ACC112 (cell line): ENCODE measurements around the gene DMTF1.

Experiments used
- H2AFZ ChIP-seq: fragments of 200-600 bp; sonication (generic); one replicate; pipeline ENCODE4 v1.6.0; 2017; ENCODE audit warnings: antibody characterized with exemption, low read length; ENCODE audit not compliant: unreplicated experiment
- H3K27ac ChIP-seq: fragments of 200-600 bp; sonication (generic); 2 replicates; pipeline ENCODE4 v1.5.1; 2014; ENCODE audit warnings: low read depth, mild to moderate bottlenecking, antibody characterized with exemption, low read length, moderate library complexity
- H3K27me3 ChIP-seq: fragments of 200-600 bp; sonication (generic); 2 replicates; pipeline ENCODE4 v1.6.1; 2014; ENCODE audit warnings: mild to moderate bottlenecking, antibody characterized with exemption, low read length, moderate library complexity, mixed read lengths; ENCODE audit not compliant: insufficient read depth
- H3K36me3 ChIP-seq: fragments of 200-600 bp; sonication (generic); 2 replicates; pipeline ENCODE4 v1.6.1; 2016; ENCODE audit warnings: mild to moderate bottlenecking, antibody characterized with exemption, low read length, moderate library complexity, mixed read lengths; ENCODE audit not compliant: insufficient read depth
- H3K4me1 ChIP-seq: fragments of 200-600 bp; sonication (generic); one replicate; pipeline ENCODE4 v1.6.1; 2016; ENCODE audit warnings: low read length, mixed read lengths; ENCODE audit not compliant: insufficient read depth, unreplicated experiment, control insufficient read depth
- H3K4me3 ChIP-seq: fragments of 200-600 bp; sonication (generic); 2 replicates; pipeline ENCODE4 v1.5.1; 2014; ENCODE audit warnings: mild to moderate bottlenecking, low read depth, low read length
- H3K79me2 ChIP-seq: fragments of 200-600 bp; sonication (generic); one replicate; pipeline ENCODE4 v1.6.0; 2016; ENCODE audit warnings: low read length; ENCODE audit not compliant: control insufficient read depth, unreplicated experiment, insufficient read depth

DMTF1 gene

GRCh38 chr7:87144173-87144657, 8.0 kb upstream of the DMTF1 start:
- Histone ChIP-seq H3K4me1 (no peaks in the 10 kb centered on the region), H3K4me3 (no peak overlapping the region), H3K27ac (no peak overlapping the region), H3K36me3 (no peaks in the 10 kb centered on the region), H3K79me2 (no peaks in the 10 kb centered on the region), H2AFZ (no peak overlapping the region), H3K27me3 (no peaks in the 10 kb centered on the region)

DNA sequence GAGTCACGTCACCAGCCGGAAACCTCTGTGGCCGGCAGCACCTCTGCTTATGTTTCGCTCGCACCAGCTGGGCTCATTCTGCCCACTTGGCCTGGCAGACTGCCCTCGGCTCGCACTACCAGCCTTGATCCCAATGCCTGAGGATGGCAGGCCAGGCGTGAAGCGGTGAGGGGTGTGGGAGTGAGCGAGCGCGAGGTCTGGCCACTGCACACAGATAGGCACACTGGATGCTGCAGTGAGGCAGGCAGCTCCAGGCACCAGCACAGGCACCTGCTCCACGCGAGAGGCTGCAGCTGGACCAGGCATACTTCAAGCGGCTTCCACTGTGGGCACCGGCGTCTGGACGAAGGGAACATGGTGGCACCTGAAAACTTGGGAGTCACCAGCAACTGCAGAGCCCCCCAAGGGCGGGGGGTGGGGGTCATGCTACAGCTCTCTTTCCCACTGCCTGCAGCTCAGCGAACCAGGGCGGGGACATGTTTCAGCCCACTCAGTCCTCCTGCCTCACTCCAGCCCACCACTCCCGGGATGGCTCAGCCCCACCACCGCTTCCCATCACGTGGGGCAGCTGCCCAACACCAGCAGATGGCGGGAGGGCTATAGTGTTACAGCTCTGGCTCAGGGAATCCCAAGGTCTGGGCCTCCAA, 5.4 kb upstream of the DMTF1 start:
- Histone ChIP-seq H3K4me1 (peaks cover 7% of the 10 kb centered on the region), H3K4me3 (no peak overlapping the region), H2AFZ (no peak overlapping the region), H3K27ac (no peak overlapping the region), H3K36me3 (no peaks in the 10 kb centered on the region), H3K27me3 (no peaks in the 10 kb centered on the region), H3K79me2 (no peaks in the 10 kb centered on the region)

- H2AFZ ChIP-seq = no peak overlapping the region
- H3K79me2 ChIP-seq = no peaks in the 10 kb centered on the region
Observed at GRCh38 chr7:87147500-87147899, 4.8 kb upstream of the DMTF1 start.

GRCh38 chr7:87148332-87148955, 3.8 kb upstream of the DMTF1 start:
- H3K4me1 ChIP-seq = peaks cover 7% of the 10 kb centered on the region
- no peaks in the 10 kb centered on the region for H3K36me3 ChIP-seq
- H3K79me2 ChIP-seq = peaks cover 5% of the 10 kb centered on the region
- H3K27me3 ChIP-seq = no peaks in the 10 kb centered on the region
- H3K27ac ChIP-seq = no peak overlapping the region
- no peak overlapping the region for H3K4me3 ChIP-seq
- H2AFZ ChIP-seq = no peak overlapping the region

More at GRCh38 chr7:87147500-87147899, 4.8 kb upstream of the DMTF1 start:
- no peaks in the 10 kb centered on the region for H3K27me3 ChIP-seq
- no peak overlapping the region for H3K4me3 ChIP-seq
- no peak overlapping the region for H3K27ac ChIP-seq
- H3K4me1 ChIP-seq = peaks cover 7% of the 10 kb centered on the region
- H3K36me3 ChIP-seq = no peaks in the 10 kb centered on the region

DNA sequence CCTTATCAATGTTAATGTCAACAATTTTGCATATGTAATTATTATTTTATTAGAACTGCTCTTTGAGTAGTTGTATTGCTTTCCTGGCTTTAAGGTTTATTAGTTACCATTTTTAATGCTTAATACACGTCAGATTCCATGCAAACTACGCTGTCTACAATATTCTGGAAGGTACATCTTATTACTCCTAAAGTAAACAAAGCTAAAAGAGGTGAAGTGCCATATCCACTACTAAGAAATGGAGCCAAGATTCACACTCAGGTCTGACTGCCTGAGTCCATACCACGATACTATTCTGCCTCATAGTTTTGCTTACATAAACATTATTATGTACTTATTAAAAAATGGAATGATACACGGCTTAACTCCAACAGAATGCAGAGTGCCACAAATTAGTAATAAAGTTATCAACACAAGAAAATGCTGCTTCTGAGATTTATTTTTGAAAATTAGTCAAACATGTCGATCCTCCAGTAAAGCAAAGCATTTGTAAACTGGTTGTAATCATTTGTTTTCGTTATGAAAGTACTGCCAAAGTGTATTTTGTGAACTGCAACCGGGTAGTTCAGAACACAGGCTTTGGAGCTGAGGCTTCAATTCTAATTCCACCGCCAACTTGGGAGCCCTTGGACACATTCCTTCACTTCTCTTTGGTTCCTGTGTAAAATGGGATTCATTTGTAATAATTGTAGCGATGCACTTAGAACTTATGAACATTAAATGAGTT, 1.1 kb upstream of the DMTF1 start:
- H2AFZ ChIP-seq = peak overlapping the region; percentile 97
- peaks cover 22% of the 10 kb centered on the region for H3K4me1 ChIP-seq
- H3K27me3 ChIP-seq = no peaks in the 10 kb centered on the region
- H3K36me3 ChIP-seq = no peaks in the 10 kb centered on the region; the same call in 1 of the 2 replicates
- H3K27ac ChIP-seq = peak overlapping the region; percentile 93
- H3K4me3 ChIP-seq = peak overlapping the region; percentile 92
- peaks cover 33% of the 10 kb centered on the region for H3K79me2 ChIP-seq

- Histone ChIP-seq H3K79me2 (peaks cover 38% of the 10 kb centered on the region), H3K27ac (peak overlapping the region; percentile 93), H3K4me3 (peak overlapping the region; percentile 92), H2AFZ (peak overlapping the region; percentile 97), H3K27me3 (no peaks in the 10 kb centered on the region), H3K4me1 (peaks cover 27% of the 10 kb centered on the region), H3K36me3 (no peaks in the 10 kb centered on the region; the same call in 1 of the 2 replicates)
Observed at GRCh38 chr7:87151729-87152111, 533 bp upstream of the DMTF1 start.

DNA sequence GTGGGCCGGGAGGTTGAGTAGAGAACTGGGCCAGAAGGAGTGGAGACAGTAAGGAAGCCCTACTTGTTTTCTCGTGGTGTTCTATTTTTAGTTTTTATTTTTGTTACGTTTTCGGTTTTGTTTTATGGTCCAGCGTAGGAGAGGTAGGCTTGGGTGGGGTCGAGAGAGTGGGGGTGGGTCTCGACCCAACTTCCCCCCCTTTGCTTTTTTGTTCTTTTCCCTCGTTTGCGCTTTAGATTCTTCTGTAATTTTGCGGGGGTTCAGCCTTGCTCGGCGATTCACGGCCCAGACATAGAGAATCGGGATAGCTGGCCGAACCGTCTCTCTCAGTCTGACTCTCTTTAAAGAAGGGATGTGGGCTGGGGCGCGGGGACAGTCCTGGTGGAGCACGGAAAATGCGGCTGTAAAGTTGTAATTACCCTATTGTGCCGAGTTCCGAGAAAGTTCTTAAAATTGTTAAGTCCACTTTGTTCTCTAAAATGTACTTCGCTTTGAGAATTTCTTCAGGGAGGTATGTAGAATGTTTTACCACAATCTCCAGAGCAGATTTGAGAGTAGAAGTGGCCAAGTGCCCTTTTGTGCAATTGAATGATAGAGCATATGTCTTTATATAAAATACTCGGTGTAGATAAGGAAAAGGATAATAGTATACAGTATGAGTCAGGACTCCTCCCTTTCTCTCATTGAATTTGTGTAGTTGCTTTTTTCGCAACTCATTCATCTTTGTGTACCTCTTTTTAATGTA, 816 bp downstream of the DMTF1 start:
- Histone ChIP-seq H3K27me3 (no peaks in the 10 kb centered on the region), H3K4me3 (peak overlapping the region; percentile 92), H3K79me2 (peaks cover 52% of the 10 kb centered on the region), H3K36me3 (no peaks in the 10 kb centered on the region; the same call in 1 of the 2 replicates), H3K4me1 (peaks cover 41% of the 10 kb centered on the region), H3K27ac (peak overlapping the region; percentile 93), H2AFZ (peak overlapping the region; percentile 28)

- peaks cover 63% of the 10 kb centered on the region for H3K79me2 ChIP-seq
- H3K27me3 ChIP-seq = no peaks in the 10 kb centered on the region
- H2AFZ ChIP-seq = no peak overlapping the region
- H3K4me3 ChIP-seq = peak overlapping the region; percentile 92
- H3K36me3 ChIP-seq = no peaks in the 10 kb centered on the region; the same call in 1 of the 2 replicates
- peaks cover 42% of the 10 kb centered on the region for H3K4me1 ChIP-seq
- H3K27ac ChIP-seq = peak overlapping the region; percentile 93
Observed at GRCh38 chr7:87154166-87154565, 1.9 kb downstream of the DMTF1 start.

DNA sequence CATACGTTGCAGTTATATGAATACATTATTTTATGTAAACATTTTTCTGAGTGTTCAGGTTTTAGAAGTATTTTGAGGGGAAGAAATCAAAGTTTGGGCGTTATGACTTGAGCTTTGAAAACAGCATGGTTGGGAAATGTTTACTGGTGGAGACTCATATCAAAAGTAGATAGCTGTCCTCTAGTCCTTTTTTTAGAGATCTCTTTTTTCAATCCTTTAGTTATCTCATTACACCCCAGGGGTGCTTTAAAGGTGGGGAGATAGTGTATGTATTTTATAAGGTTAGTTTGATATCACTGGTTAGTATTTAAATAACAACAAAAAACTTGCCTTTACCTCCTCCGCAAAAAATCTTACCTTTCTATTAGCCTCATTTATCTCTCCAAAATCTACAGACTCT, 2.3 kb downstream of the DMTF1 start:
- no peaks in the 10 kb centered on the region; the same call in 1 of the 2 replicates for H3K36me3 ChIP-seq
- no peak overlapping the region for H2AFZ ChIP-seq
- H3K27me3 ChIP-seq = no peaks in the 10 kb centered on the region
- peaks cover 42% of the 10 kb centered on the region for H3K4me1 ChIP-seq
- peak overlapping the region; percentile 92 for H3K4me3 ChIP-seq
- peaks cover 67% of the 10 kb centered on the region for H3K79me2 ChIP-seq
- H3K27ac ChIP-seq = no peak overlapping the region

GRCh38 chr7:87155788-87156187, 3.5 kb downstream of the DMTF1 start:
- H3K36me3 ChIP-seq = no peaks in the 10 kb centered on the region; the same call in 1 of the 2 replicates
- peaks cover 41% of the 10 kb centered on the region for H3K4me1 ChIP-seq
- no peak overlapping the region for H3K27ac ChIP-seq
- no peaks in the 10 kb centered on the region for H3K27me3 ChIP-seq
- H2AFZ ChIP-seq = no peak overlapping the region
- peak overlapping the region; percentile 92 for H3K4me3 ChIP-seq
- H3K79me2 ChIP-seq = peaks cover 77% of the 10 kb centered on the region
